ENCODE results near the gene MYL3.

The MYL3 gene

DNA sequence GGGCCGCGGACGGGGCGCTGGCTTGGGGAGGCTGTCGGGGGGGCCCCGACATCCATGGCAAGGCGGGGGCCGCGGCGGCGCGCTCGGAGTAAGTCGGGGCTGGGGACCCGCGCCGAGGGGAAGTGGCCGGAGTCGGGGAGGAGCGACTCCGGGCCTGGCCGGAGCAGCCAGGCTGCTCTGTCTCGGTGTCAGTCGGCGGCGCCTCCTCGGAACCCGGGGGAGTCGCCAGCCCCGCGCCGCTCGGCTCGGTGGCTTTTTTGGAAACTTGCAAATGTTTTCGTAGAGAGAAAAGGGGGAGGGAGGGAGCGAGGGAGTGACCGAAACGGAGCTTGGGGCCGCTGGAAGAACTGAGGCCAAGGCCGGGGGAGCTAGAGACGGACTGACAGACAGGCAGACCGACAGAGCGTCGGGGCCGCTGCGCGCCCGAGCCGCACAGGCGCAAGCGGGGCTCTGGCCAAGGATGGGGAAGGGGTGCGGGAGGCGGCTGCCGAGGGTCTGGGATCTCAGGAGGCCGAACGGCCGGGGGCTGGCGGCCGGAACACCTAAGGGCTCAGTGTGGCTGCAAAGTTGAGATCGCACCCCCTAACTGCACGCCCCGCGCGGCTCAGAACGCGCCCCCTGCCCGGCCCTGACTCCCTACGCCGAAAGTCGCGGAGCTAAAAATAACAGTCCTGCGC is 19.3 kb upstream of the MYL3 start:
- DNase-seq = no peak

DNA sequence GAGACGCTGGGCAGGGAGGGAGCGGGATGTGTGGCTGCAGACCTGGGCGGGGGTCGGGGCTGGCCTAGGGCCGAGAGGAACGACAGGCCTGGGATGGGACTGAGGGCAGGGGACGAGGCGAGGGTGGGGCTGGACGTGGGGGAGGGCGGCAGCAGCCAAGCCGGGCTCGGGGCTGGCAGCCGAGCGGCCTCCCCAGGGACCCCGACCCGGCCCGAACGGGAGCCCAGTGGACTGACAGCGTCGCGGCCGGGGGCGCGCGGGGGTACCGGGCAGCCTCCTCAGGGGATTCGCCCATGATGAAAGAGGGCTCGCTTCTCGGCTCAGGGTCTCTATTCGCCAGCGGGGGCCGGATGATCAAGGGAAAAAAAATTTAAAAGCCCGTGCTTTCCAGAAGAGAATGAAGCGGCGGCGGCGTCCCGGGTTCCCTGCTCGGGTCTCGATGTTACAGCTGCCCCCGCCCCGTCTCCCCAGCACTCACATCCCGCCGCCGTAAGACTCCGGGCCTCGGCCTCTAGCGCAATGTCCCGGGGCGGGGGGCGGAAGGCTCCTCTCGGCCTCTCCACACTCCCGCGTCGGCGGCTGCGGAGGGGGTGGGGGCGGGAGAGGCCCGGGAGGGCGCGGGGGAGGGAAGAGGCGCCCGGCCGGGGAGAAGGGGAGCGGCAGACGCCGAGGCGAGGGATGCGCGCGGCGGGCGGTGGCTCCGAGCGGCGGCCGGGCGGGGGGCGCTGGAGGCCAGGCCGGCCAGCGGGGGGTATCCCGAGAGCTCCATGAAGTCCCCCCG is 18.5 kb upstream of the MYL3 start:
- DNase-seq = peak; percentile 11

DNA sequence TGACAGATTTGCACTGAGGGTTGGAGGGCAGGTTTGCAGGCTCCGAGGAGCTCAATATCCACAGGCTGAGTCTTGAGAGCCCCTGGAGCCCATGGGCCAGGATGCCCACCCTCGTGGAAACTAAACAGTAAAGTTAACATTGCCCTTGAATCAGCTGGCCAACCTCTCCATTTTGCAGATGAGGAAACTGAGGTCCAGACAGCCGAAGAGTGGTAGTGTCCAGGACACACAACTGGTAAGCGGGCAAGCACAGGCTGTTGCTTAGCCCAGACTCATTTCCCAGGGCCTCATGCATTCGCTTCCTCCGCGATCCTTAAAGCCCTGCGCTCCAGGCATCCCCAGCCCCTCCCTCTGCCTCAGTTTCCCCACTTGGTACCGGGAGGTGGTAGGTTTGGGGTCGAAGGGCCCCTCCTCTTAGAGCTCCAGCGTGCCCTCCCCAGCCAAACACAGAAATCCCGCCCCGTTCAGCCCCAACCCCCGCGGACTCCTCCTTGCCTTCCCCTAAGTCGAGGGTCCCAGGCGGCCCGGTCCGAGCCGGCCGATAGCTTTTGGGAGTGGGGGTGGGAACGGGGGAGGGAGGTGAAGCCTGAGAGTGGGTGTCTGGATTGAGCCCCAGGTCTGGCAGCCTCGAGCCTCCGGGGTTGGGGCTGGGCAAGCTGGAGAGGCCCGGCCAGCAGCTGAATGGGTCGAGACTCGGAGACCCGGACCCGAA is 17.8 kb upstream of the MYL3 start:
- DNase-seq = no peak

DNA sequence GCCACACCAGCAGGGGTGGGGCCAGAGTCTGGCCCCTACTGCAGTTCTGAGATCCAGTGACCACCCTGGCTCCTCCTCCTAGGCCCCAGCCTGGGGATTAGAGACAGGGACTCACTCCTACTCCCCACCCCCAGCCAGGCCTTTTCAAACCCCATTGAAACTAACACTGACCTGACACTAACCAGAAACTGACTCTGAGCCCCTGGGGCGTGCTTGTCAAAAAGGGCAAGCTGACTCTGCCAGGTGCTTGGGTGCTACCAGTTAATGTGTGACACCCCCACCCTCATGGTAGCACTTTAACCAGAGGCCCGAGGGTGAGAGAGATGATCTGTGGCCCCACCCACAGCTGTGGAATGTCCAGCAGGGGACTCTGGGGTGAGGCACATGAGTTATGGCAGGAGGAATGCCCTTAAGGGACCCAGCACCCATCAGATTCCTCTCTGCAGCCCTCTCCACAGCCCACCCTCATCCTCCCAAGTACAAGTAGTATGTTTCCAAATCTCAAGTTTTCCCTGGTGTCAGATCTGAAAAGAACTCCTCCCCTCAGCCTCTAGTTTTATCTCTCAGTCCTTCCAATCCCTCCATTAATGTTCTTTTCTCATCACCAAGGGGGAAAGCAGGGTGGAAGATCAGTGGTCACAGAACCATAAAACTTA is 15.7 kb upstream of the MYL3 start:
- DNase-seq = no peak

DNA sequence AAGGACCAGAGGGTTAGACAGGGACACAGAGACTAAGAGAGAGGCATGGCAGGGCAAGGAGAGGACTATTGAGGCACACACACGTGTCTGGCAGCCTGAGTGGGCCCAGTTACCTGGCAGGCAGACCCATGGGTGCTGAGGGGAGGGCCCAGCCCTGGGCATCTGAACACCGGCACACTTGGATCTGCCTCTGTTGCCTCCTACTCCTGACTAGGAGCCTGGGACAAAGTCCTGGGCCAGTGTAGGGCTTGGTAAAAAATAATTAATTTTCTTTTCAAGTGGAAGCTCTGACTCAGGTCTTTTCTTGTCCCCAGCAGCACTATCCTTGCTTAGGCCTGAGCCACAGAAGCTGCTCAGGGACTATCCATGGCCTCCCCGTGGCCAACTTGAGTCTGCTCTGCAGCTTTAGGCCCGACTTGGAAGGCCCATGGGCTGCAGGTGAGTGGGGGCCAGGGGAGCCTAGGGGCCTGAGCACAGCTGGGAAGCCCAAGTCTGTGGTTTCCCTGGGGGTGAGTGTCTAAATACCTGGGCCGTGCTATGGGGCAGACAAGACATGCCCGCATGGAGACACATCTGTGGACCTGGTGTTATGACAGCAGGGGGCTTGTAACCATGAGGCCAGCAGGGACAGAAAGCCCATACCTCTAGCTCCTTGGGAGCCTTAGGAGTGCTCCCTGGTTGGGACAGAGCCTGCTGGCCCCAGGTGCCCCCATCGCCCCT is 14.3 kb upstream of the MYL3 start, which contains the start of gene PTH1R:
TSS of gene PTH1R (plus strand) at position 316 of the 720 bp plus-strand sequence. CDS start 5,839 bp downstream, outside the sequence.
- no peak for DNase-seq

DNA sequence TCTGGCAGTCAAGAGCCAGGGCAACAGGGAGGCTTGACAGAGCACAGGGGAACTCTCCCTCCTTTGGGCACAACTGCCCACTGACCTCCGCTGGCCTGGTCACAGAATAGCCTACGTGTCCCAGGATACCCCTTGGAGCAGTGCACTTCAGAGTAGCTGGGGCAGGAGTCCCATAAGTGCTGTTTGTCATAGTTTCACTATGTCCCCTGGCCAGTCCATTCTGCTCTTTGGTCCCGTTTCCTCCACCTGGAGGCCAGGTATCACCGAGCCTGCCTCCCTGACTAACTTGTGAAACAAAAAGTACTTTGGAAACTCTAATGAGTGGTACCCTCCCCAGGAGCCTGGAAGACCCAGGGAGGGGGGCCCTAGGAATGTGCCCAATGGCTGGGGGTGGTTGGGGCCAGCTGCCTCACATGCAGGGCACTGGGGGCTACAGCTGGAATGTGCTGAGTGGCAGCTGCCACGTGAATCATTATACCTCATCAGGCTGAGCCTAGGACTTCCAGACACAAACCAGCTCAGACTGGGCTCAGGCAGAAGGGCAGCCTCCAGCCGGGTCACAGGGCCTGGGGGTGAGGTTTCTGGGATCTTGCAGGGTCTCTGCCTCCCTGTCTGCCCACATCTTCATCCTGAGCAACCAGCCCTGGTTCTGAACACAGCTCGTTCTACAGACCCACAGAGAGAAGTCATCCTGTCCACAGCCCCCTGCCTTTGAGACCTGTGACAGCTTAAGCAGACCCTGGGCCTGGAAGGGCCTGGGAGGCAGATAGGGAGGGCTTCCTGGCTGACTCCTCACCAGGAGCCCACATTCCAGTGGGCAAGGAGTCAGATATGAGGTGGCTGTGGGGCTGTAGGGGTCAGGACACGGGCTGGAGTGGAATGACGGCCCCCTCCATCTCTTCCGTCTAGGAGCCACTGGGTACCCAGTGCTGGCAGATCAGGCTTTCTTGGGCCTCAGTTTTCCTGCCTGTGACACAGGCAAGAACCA is 13.4 kb upstream of the MYL3 start:
- DNase-seq = no peak

DNA sequence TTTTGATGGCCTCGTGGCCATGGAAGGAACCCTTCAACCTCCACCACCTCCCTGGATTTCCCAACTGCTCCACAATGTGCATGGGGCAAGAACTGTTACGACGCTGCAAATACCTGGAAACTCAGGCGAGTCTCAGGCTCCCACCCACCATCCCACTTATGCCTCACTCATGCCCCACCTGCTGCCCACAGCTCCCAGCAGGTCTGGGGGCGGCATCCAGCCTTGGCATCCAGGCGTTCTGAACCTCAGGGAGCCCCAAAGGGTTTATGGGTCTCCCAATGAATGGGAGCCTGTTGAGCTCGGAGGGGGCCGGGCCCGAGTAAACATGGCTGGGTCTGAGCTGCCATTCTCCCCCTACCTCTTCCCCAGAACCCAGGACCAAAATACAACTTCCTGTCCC is 12.3 kb upstream of the MYL3 start:
- no peak for DNase-seq

DNA sequence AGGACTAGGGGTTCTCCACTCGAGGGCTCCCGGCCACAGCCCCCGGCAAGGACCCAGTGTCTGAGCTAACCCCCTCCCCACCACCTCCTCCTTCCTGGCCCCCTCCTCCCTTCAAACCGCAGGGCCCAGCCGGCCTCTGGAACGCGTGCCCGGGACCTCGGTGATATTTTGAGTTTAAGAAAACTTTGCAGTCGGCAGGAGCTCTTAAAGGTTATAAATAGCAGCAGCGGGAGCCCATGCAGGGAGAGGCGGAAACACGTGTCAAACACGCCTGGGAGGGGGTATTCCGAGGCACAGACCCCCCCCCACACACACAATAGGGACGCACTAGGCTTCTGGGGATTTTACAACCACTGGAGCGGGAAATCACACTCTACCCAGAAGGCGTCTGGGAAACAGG is 11.2 kb upstream of the MYL3 start:
- DNase-seq = no peak

DNA sequence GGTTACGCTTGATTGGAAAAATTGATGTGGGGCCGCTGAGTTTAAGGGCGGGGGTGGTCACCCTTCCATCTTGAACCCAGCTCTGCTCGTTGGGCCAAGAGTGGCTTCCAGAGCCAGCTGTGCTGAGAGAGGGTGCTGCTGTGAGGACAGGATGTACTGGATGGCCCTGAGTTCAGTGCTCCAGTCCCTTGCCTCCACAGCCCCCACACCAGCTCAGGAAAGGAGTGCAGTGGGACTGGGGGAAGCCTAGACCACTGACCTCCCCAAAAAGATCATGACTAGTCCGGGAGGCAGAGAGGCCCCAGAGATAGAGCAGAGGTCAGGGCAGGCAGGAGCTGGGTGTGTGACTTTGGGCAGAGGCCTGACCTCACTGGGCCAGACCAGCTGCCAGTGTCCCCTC is 10.3 kb upstream of the MYL3 start:
- no peak for DNase-seq

DNA sequence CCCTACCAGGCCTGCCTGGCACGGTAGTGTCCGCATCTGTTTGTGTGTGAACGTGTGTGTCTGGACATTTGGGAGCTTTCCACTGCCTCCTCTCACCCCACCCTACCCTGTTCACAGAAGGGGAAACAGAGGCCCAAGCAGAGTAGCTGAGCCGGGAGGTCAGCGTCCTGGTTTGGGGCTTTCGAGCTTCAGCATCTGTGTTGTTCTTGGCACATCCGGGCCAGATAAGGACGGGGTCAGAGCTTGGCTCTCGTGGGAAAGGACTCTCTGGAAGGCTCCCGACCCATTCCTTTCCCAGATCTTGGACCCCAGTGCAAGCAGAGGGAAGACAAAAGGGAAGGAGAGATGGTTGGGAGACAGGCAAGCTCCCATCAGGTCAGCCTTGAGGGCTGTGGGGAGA is 8.0 kb upstream of the MYL3 start:
- DNase-seq = no peak

DNA sequence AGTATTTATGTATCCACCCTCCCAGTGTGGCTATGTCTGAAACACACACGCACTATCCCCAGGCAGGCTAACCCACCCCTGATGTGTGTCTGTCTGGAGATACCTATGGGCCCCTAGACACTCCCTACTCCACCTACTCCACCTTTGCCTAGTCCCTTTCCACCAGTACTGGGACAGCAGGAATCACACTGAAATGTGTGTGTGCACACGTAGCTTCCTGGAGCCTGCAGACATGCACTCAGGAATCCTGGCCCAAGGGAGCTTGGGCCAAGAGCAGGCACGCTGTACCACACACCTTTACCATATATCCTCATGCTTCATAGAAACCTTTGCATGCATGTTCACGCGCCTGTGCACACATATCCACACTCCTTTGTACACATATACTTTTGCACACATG is 7.4 kb upstream of the MYL3 start:
- DNase-seq = no peak

DNA sequence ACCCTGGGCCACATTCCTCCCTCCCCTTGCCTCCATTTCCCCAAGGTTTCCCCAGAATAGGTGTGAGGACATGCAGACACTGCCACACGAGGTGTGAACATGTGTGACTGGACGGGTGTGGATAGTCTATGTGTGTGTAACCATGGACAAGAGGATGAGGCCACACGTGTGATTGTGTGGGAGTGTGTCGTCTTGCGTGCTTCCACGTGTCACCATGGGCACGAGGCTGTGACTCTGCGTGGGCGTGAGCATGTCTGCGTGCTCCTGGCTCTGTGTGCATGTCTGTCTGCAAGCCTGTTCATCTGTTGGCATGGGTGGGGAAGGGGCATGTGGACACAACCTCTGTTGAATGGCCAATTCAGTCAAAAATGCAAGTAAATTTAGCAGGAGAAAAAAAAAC is 6.2 kb upstream of the MYL3 start:
- DNase-seq = no peak

DNA sequence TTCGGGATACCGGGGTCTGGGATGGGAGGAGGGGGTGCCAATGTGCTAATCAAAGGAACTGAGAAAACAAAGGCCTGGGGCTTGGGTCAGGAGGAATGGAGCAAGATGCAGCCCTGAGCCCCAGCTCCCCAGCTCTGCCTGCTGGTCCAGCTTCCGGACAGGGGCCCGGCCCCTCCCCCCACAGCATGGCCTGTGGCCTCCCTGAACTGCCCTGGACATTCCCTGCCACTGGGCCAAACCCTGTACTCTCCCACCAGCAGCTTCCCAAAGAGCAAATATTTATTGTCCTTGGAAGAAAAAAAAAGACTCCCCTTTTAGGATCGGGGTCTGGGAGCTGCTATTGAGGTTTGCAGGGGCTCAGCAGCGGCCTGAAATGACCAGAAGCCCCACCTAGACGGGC is 5.7 kb upstream of the MYL3 start:
- DNase-seq = no peak

DNA sequence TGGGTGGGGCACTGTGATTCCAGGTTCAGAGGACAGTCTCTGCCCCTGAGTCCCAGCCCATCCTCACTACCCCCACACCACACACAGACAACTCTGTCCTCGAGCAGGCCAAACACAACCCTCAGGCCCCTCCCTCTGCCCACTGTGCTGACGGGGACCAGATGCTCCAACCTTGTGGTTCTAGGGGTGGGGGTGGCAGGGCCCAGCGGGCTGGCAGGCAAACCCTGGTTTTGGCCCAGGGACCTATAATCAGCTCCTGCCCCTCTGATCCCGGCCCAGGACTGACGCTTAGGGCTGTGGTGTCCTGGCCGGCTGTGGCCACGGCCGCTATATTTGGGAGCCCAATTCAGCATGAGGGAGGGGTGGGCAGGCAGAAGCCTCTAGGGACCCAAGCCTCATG is 5.0 kb upstream of the MYL3 start:
- no peak for DNase-seq

DNA sequence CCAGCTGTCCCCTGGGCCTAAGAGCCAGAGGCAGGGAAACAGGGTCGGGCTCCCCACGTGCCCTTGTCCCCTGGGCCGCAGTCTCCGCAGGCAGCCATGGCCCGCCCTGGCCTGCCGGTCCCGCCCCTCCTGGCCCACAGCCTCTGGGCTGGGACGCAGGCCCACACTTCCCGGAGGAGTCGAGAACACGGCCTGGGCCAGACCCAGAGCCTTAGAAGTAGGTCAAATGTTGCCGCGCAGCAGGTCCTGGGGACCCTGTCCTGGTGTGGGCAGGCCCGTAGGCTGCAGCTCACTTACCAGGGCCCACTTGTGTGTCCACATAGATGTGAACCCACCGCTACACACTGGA is 4.3 kb upstream of the MYL3 start:
- DNase-seq = no peak

DNA sequence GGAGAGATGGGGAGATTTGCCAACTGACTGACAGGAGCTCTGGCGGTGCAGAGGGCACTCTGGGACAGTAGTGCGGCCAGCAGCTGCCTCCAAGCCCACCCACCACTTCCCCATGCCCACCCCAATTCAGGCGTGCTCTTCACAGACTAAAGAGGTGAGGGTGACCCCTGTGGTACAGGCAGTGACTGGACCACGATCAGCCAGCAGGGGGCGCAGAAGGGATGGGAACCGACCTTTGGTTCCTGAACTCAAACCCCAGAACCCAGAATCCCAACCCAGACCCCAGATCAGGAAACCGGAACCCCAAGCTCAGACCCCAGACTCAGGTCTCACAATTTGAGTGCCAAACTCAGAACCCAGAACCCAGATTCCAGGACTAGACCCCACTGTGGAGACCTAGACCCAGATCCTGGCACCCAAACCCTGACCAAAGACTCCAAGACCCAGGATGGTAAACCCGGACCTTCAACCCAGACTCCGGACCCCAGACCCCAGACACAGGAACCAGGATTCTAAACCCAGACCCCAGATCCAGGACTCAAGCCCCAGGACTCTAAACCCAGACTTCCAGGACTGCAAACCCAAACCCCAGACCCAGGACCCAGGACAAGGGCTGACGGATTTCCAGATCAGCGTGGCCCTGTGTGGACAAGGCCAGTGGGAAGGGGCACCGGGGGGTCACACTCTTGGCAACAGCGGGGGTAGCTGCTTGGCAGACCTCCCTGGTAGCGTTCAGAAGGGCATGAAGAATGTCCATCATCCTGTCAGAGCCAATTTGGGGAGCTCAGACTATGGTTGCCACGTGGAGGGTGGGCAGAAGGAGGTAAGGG is 3.7 kb upstream of the MYL3 start:
- DNase-seq = peak; percentile 73

DNA sequence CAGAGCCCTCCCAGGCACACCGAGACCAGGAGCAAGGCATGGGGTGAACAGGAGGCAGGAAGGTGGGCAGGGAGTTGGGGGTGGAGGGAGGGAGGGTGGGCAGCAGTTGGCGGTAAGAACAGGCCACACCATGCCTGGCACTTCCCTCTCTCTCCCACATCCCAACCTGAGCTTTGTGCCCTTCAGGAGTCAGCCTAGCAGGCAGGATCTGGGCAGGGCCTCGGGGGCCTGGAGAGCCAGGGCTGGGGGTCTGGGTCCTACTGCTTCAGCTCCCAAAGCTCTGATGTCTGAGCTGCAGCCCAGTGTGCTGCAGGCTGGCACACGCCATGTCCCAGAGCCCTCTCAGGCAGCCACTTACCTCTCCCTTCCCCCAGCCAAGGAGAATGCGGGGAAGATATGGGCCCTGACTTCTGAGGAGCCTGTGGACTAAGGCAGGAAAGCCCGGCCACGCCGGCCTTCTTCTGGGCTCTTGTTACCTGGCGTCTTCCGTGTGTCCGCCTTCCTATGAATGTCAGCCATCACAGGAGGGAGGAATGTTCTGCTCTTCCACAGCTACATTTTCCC is 2.9 kb upstream of the MYL3 start:
- DNase-seq = no peak

DNA sequence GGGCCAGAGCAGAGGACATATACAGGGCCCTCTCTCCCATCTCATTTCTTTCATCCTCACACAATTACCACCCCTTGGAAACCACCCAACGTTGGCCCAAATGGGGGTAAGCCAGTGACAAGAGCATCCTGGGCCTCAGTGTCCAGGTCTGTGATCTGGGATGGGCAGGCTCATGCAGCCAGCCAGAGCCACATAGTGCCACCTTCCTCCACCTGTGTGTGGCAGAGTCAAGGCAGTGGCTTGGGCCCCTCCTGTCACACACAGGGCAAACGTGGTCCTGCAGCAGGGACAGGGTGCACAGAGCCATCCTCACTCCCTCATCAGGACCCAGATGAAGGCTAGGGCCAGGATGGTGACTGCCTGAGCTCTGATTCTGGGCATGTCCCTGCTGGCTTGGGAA is 2.3 kb upstream of the MYL3 start:
- no peak for DNase-seq

DNA sequence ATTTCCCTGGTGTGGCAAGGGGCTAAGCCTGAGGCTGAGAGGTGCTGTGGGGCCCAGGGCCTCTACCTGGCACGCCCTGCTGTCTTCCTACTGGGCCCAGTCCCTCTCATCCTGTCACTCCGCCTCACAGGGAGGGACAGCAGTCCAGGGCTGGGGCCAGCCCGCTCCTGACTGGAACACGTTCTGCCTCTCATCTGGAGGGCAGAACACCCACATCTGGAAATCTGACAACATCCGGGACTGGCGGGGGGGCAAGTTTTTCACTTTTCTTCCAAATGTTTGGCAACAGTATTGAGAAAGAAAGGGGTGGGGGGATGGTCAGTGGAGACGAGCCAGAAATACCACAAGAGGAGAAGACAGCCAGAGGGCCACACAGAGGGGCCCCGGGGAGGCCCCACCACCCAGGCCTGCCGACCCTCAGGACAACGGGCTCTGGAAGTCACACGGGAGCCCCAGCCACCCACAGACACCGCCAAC is 1.8 kb upstream of the MYL3 start:
- no peak for DNase-seq

Measured in CD4-positive, alpha-beta T cell treated with Interleukin-21 for 1 hour (primary cell).